H1 (cell line): Measurements from ENCODE around the gene KCNB1. TPM values are rescaled to one million over a fixed set of nuclear protein-coding genes. Genes with fewer than 3 reads are reported as not detected.

ENCODE experiments used
- CTCF ChIA-PET: fragments of 300-600 bp; sonication (Branson Sonifier 250); formaldehyde crosslinking; loops from one replicate; lab custom pipeline; 2021; ENCODE audit not compliant: partially characterized antibody; lab: Charles Lee
- POLR2A ChIA-PET: fragments of 300-600 bp; sonication (Branson Sonifier 250); formaldehyde crosslinking; loops from one replicate; lab custom pipeline; 2021; ENCODE audit warnings: inconsistent platforms; ENCODE audit not compliant: partially characterized antibody; lab: Charles Lee
- DNase-seq, 2 experiments: peaks; one replicate each; pipeline versions ENCODE4 v3.0.0 to v3.0.0-alpha.2; 2010 to 2022; ENCODE audit warnings: low spot score in 2 of 2, low read depth in 1 of 2, mixed read lengths in 1 of 2
- FAIRE-seq: peaks from 2 replicates; lab custom pipeline; 2011; peaks lifted over from hg19 to GRCh38; lab: Jason Lieb, UNC
- H2AFZ ChIP-seq: 2 replicates; pipeline ENCODE4 v1.8.1; 2012; ENCODE audit warnings: low read length, inconsistent platforms
- H2AK5ac ChIP-seq: 2 replicates; pipeline ENCODE4 v1.6.1; 2013; ENCODE audit warnings: low read depth, low read length
- H2BK120ac ChIP-seq: replicated peaks from 2 replicates; pipeline ENCODE3; 2013; ENCODE audit warnings: low read depth, low read length, inconsistent platforms
- H2BK12ac ChIP-seq: 2 replicates; pipeline ENCODE4 v1.6.1; 2013; ENCODE audit warnings: low read depth, low read length
- H2BK15ac ChIP-seq: 2 replicates; pipeline ENCODE4 v1.6.1; 2013; ENCODE audit warnings: low read length
- H2BK20ac ChIP-seq: 2 replicates; pipeline ENCODE4 v1.6.1; 2013; ENCODE audit warnings: low read length
- H2BK5ac ChIP-seq: 2 replicates; pipeline ENCODE4 v1.6.1; 2013; ENCODE audit warnings: low read depth, low read length
- H3K14ac ChIP-seq: 2 replicates; pipeline ENCODE4 v1.6.1; 2013; ENCODE audit warnings: inconsistent platforms; ENCODE audit not compliant: insufficient read length
- H3K18ac ChIP-seq: 2 replicates; pipeline ENCODE4 v1.6.1; 2013; ENCODE audit warnings: low read length; ENCODE audit errors: extremely low read depth
- H3K23ac ChIP-seq: 2 replicates; pipeline ENCODE4 v1.6.1; 2013; ENCODE audit warnings: inconsistent platforms; ENCODE audit not compliant: insufficient read length
- H3K23me2 ChIP-seq: 2 replicates; pipeline ENCODE4 v1.6.1; 2013; ENCODE audit warnings: low read depth, low read length
- H3K27ac ChIP-seq: 2 replicates; pipeline ENCODE4 v1.6.1; 2011; ENCODE audit warnings: low read depth, low read length, inconsistent platforms
- H3K27me3 ChIP-seq, 4 experiments: replicated peaks in 1 of 4; 1 replicate in 1 of 4; 2 replicates in 3 of 4; pipeline versions ENCODE4 v1.6.1 to v1.8.1; 2011 to 2013; ENCODE audit warnings: low read length in 3 of 4, mild to moderate bottlenecking in 3 of 4, inconsistent platforms in 2 of 4, mixed read lengths in 2 of 4, moderate library complexity in 1 of 4; ENCODE audit not compliant: control insufficient read depth in 3 of 4, insufficient read depth in 3 of 4; ENCODE audit errors: extremely low read depth in 1 of 4
- H3K36me3 ChIP-seq, 4 experiments: 2 replicates each; pipeline versions ENCODE4 v1.6.1 to v1.8.1; 2011 to 2013; ENCODE audit warnings: mild to moderate bottlenecking in 4 of 4, low read length in 3 of 4, moderate library complexity in 2 of 4, control low read depth in 1 of 4, inconsistent platforms in 1 of 4; ENCODE audit not compliant: insufficient read depth in 4 of 4, control insufficient read depth in 2 of 4
- H3K4ac ChIP-seq: replicated peaks from 2 replicates; pipeline ENCODE3; 2013; ENCODE audit warnings: low read length, low read depth, mixed read lengths, inconsistent platforms; ENCODE audit not compliant: insufficient read length
- H3K4me1 ChIP-seq, 4 experiments: replicated peaks in 1 of 4; 1 replicate in 1 of 4; 2 replicates in 3 of 4; pipeline versions ENCODE4 v1.6.1 to v1.8.1; 2011 to 2013; ENCODE audit warnings: low read length in 3 of 4, inconsistent platforms in 2 of 4, mixed read lengths in 1 of 4; ENCODE audit not compliant: insufficient read depth in 4 of 4, control insufficient read depth in 3 of 4
- H3K4me2 ChIP-seq, 2 experiments: 2 replicates each; pipeline versions ENCODE4 v1.6.1 to v1.8.1; 2011 to 2013; ENCODE audit warnings: low read depth in 2 of 2, low read length in 2 of 2, control low read depth in 1 of 2, inconsistent platforms in 1 of 2, mild to moderate bottlenecking in 1 of 2; ENCODE audit not compliant: insufficient read depth in 1 of 2
- H3K4me3 ChIP-seq, 4 experiments: fragments of 200-600, 300-600 bp in 1 of 4; sonication (generic), shearing (Covaris generic), sonication (Bioruptor Twin) in 1 of 4; 2 replicates each; pipeline versions ENCODE4 v1.5.1 to v1.8.1; 2011 to 2016; ENCODE audit warnings: low read length in 4 of 4, low read depth in 3 of 4, control low read depth in 2 of 4, inconsistent platforms in 2 of 4, mild to moderate bottlenecking in 2 of 4, mixed read lengths in 1 of 4, moderate library complexity in 1 of 4; ENCODE audit not compliant: insufficient read depth in 2 of 4; ENCODE audit errors: extremely low read depth in 1 of 4
- H3K56ac ChIP-seq: replicated peaks from 2 replicates; pipeline ENCODE3; 2013; ENCODE audit warnings: low read depth, mild to moderate bottlenecking, mixed read lengths, low read length, inconsistent platforms; ENCODE audit not compliant: insufficient read length
- H3K79me1 ChIP-seq: 2 replicates; pipeline ENCODE4 v1.6.1; 2013; ENCODE audit warnings: low read depth, low read length, control low read depth
- H3K79me2 ChIP-seq, 2 experiments: 2 replicates each; pipeline versions ENCODE4 v1.6.1 to v1.8.1; 2012 to 2013; ENCODE audit warnings: low read length in 2 of 2, mild to moderate bottlenecking in 2 of 2, inconsistent platforms in 1 of 2; ENCODE audit not compliant: insufficient read depth in 2 of 2, control insufficient read depth in 1 of 2
- H3K9ac ChIP-seq, 4 experiments: replicated peaks in 1 of 4; 1 replicate in 1 of 4; 2 replicates in 3 of 4; pipeline versions ENCODE4 v1.6.1 to v1.8.1; 2011 to 2013; ENCODE audit warnings: low read depth in 3 of 4, low read length in 3 of 4, control low read depth in 2 of 4, mild to moderate bottlenecking in 2 of 4, moderate library complexity in 2 of 4, inconsistent platforms in 1 of 4; ENCODE audit errors: extremely low read depth in 1 of 4
- H3K9me3 ChIP-seq, 2 experiments: 2 replicates each; pipeline versions ENCODE4 v1.6.1 to v1.8.1; 2012 to 2013; ENCODE audit warnings: mild to moderate bottlenecking in 2 of 2, moderate library complexity in 2 of 2, control low read depth in 1 of 2, inconsistent platforms in 1 of 2, low read depth in 1 of 2, low read length in 1 of 2, mixed read lengths in 1 of 2; ENCODE audit not compliant: insufficient read depth in 2 of 2
- H4K20me1 ChIP-seq, 2 experiments: replicated peaks in 1 of 2; 2 replicates each; pipeline versions ENCODE3 to v1.8.1; 2011 to 2013; ENCODE audit warnings: inconsistent platforms in 2 of 2, low read length in 2 of 2, mild to moderate bottlenecking in 1 of 2; ENCODE audit not compliant: insufficient read depth in 2 of 2, control insufficient read depth in 1 of 2
- H4K5ac ChIP-seq: 2 replicates; pipeline ENCODE4 v1.6.1; 2013; ENCODE audit warnings: low read length, low read depth, mixed read lengths, inconsistent platforms; ENCODE audit not compliant: insufficient read length
- H4K8ac ChIP-seq: 2 replicates; pipeline ENCODE4 v1.8.0; 2013; ENCODE audit warnings: mild to moderate bottlenecking, moderate library complexity, low read length, inconsistent platforms; ENCODE audit not compliant: insufficient read depth; ENCODE audit errors: extremely low read depth
- H4K91ac ChIP-seq: replicated peaks from 2 replicates; pipeline ENCODE3; 2013; ENCODE audit warnings: low read length, mixed read lengths, inconsistent platforms; ENCODE audit not compliant: insufficient read length
- BACH1 ChIP-seq: IDR thresholded peaks from 2 replicates; pipeline ENCODE4 v1.6.1; 2012; ENCODE audit warnings: low read length, improper control_type of control experiment
- BRCA1 ChIP-seq: IDR thresholded peaks from 2 replicates; pipeline ENCODE4 v1.6.1; 2012; ENCODE audit warnings: low read depth, low read length, improper control_type of control experiment
- CHD1 ChIP-seq: IDR thresholded peaks from 2 replicates; pipeline ENCODE4 v1.6.1; 2012; ENCODE audit warnings: low read depth, low read length, improper control_type of control experiment
- JUND ChIP-seq: IDR thresholded peaks from 2 replicates; pipeline ENCODE4 v1.6.1; 2011; ENCODE audit warnings: mild to moderate bottlenecking, improper control_type of control experiment, low read length
- MAFK ChIP-seq: IDR thresholded peaks from 2 replicates; pipeline ENCODE4 v1.6.1; 2012; ENCODE audit warnings: low read depth, mild to moderate bottlenecking, improper control_type of control experiment, low read length
- NRF1 ChIP-seq: IDR thresholded peaks from 2 replicates; pipeline ENCODE4 v1.6.1; 2011; ENCODE audit warnings: mild to moderate bottlenecking, low read depth, low read length, improper control_type of control experiment
- RAD21 ChIP-seq, 2 experiments: IDR thresholded peaks in 1 of 2; conservative IDR thresholded peaks in 1 of 2; 2 replicates each; pipeline ENCODE4 v1.6.1; 2011; ENCODE audit warnings: low read depth in 2 of 2, low read length in 2 of 2, improper control_type of control experiment in 1 of 2, inconsistent platforms in 1 of 2, mild to moderate bottlenecking in 1 of 2, moderate library complexity in 1 of 2
- RXRA ChIP-seq: IDR thresholded peaks from 2 replicates; pipeline ENCODE4 v1.6.1; 2011; ENCODE audit warnings: low read depth, mild to moderate bottlenecking, low read length, moderate library complexity; ENCODE audit not compliant: insufficient read depth
- WGBS, 2 experiments: shearing (Covaris generic) in 1 of 2; methylation state at CpG; one replicate each; pipeline versions ENCODE4 v1.1.6 to v1.1.7; 2013 to 2015; ENCODE audit warnings: low lambda C conversion rate in 2 of 2, mixed read lengths in 2 of 2, inconsistent platforms in 1 of 2, low coverage in 1 of 2, missing lambda C conversion rate in 1 of 2; ENCODE audit not compliant: insufficient replicate concordance in 2 of 2, insufficient coverage in 1 of 2, insufficient read length in 1 of 2; ENCODE audit errors: extremely low coverage in 1 of 2, missing lambda C conversion rate in 1 of 2; 5-methylcytosine and 5-hydroxymethylcytosine counted together
- polyA plus RNA-seq, 7 experiments: library from polyadenylated mRNA; depleted of rRNA in 3 of 7; stranded (reverse) in 5 of 7; unstranded in 2 of 7; fragments of >200 nt in 5 of 7; fragments of 200-250 nt in 2 of 7; gene quantifications; 1 replicate in 5 of 7; 2 replicates in 1 of 7; 4 replicates in 1 of 7; pipeline versions ENCODE4 v1.2.1 to v1.2.3, GENCODE V29; 2011 to 2013; ENCODE audit warnings: missing spikeins in 2 of 7, mixed read lengths in 2 of 7
- total RNA-seq: library from RNA; stranded (reverse); fragmentation: NEBNext Ultra II Directional; extraction: Animal tissue kit (Norgen Biotek cat#: 25700); gene quantifications from 2 replicates; pipeline ENCODE4 v1.2.1, GENCODE V29; 2021
- TF ChIP-seq, protein P1 (sequence below), 3 experiments: IDR thresholded peaks; 1 replicate in 2 of 3; 2 replicates in 1 of 3; pipeline versions ENCODE4 v1.5.1 to v1.6.1; 2011; ENCODE audit warnings: low read length in 3 of 3, mild to moderate bottlenecking in 3 of 3, inconsistent platforms in 2 of 3, low read depth in 1 of 3, moderate library complexity in 1 of 3; ENCODE audit not compliant: insufficient read depth in 1 of 3; ENCODE audit errors: control extremely low read depth in 1 of 3

The KCNB1 gene
- total and polyA plus RNA-seq, 2 of the 8 experiments (the other 6 are each of a cell fraction or from before 2014, with no cell fraction given) = 0.58 to 0.67 TPM

DNA sequence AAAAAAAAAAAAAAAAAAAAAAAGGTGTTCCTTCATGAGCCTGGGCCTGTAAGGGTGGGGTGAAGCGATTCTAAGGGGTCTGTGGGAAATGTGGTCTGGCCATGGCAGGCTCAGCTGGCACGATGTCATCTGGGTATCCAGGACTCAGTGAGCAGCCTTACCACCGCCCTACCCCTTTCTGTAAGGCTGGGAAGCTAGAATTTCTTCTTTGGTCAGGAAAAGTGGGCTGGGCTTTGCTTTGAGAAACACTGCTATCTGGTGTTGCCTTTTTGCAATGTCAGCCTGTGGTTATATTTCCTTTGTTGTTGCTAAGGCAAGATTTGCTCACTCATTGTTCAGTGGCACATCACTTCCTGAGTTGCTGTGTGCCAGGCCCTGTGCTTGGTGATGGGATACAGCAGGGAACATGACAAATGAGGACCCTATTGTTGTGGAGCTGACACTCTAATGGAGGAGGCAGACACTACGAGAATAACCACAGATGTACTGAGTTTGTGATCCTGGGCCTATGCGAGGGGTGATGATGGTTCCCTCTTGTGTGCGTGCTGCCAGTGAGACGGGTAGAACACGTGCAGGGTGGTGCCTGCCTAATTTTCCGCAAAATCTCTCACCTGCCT is 158.7 kb downstream of the KCNB1 start:
- Histone ChIP-seq H4K20me1 (no peaks in the 10 kb centered on the region), H3K4me2 (no peak overlapping the region), H3K79me1 (no peaks in the 10 kb centered on the region), H3K23me2 (peaks cover 5% of the 10 kb centered on the region; the same call in 1 of the 2 replicates), H2BK5ac (no peak overlapping the region), H2BK120ac (no peak overlapping the region), H4K8ac (no peak overlapping the region), H2BK12ac (peak overlapping the region; percentile 72), H3K27ac (no peak overlapping the region), H3K27me3 (peaks cover 2 to 12% (median 11%) of the 10 kb centered on the region in 4 experiments), H2BK15ac (peak overlapping the region; percentile 24; the same call in 1 of the 2 replicates), H3K9ac (no peak overlapping the region; a peak in 1 of 7 replicates), H3K4ac (peak overlapping the region; percentile 40), H4K91ac (no peak overlapping the region), H3K23ac (no peak overlapping the region), H2AK5ac (peak overlapping the region; percentile 18; the same call in 1 of the 2 replicates), H3K56ac (no peak overlapping the region), H3K18ac (no peak overlapping the region), H3K14ac (no peak overlapping the region), H3K4me3 (no peak overlapping the region), H4K5ac (no peak overlapping the region), H3K9me3 (no peaks in the 10 kb centered on the region), H3K4me1 (peaks cover 0 to 12% (median 2%) of the 10 kb centered on the region in 4 experiments; a peak in 5 of 7 replicates), H2BK20ac (peak overlapping the region; percentile 73; the same call in 1 of the 2 replicates), H2AFZ (peak overlapping the region; percentile 45), H3K36me3 (no peaks in the 10 kb centered on the region), H3K79me2 (no peaks in the 10 kb centered on the region)
- no peak for FAIRE-seq
- TF ChIP-seq JUND = no peak
- no peak for TF ChIP-seq NRF1
- peak; percentile 46 to 58 for TF ChIP-seq RAD21 (IDR thresholded peaks at IDR 0.05 in 1 of 2, conservative IDR thresholded peaks at IDR 0.05 in 1 of 2; ENCODE audit: low read depth in 2 of 2, low read length in 2 of 2)
- no peak for TF ChIP-seq RXRA
- TF ChIP-seq MAFK = peak; percentile 56; the same call in 1 of the 2 replicates
- TF ChIP-seq BRCA1 = no peak
- TF ChIP-seq BACH1 = peak; percentile 95
- no peak for TF ChIP-seq CHD1
- TF ChIP-seq, protein P1, sequence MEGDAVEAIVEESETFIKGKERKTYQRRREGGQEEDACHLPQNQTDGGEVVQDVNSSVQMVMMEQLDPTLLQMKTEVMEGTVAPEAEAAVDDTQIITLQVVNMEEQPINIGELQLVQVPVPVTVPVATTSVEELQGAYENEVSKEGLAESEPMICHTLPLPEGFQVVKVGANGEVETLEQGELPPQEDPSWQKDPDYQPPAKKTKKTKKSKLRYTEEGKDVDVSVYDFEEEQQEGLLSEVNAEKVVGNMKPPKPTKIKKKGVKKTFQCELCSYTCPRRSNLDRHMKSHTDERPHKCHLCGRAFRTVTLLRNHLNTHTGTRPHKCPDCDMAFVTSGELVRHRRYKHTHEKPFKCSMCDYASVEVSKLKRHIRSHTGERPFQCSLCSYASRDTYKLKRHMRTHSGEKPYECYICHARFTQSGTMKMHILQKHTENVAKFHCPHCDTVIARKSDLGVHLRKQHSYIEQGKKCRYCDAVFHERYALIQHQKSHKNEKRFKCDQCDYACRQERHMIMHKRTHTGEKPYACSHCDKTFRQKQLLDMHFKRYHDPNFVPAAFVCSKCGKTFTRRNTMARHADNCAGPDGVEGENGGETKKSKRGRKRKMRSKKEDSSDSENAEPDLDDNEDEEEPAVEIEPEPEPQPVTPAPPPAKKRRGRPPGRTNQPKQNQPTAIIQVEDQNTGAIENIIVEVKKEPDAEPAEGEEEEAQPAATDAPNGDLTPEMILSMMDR (IDR thresholded peaks at IDR 0.05; ENCODE audit: control extremely low read depth in 1 of 3, insufficient read depth in 1 of 3, low read depth in 1 of 3, low read length in 3 of 3) = peak in 2 of 3 experiments; percentile 35 to 37; a peak in 3 of 4 replicates
- CTCF ChIA-PET = interaction anchor here (0.6 to 6.7 kb wide), 16 partner anchors 9 to 186 kb away, joined by 3 to 41 read pairs (median 4); no protein-coding TSS in a partner anchor
- POLR2A ChIA-PET = interaction anchor here (0.6 to 41.0 kb wide), 4 partner anchors 10 to 81 kb away, joined by 3 to 1132 read pairs (median 4); partner anchors contain the start of gene ZNFX1
- no peak for DNase-seq
- 82% methylated on average over 8 of the region's 9 CpGs; no CpG with 5 or more reads in 1 of the 2 experiments for WGBS, 2 experiments
